SJCRH30 (cell line): ENCODE measurements around the gene ATP7A. TPM values are rescaled to one million over a fixed set of nuclear protein-coding genes. Genes with fewer than 3 reads are reported as not detected.
"Not testable (repeated sequence)": the region's sequence is repeated elsewhere in the genome, so short reads cannot be mapped to it uniquely, and the experiment has no call there.

Experiments used
- DNase-seq, 2 experiments: peaks; one replicate each; pipeline ENCODE4 v3.0.0-alpha.2; 2015 to 2020
- H3K27ac ChIP-seq: fragments of 250-450 bp; sonication (Bioruptor Pico); 2 replicates; pipeline ENCODE4 v1.5.1; 2020; ENCODE audit warnings: mild to moderate bottlenecking, moderate library complexity
- H3K27me3 ChIP-seq: fragments of 250-450 bp; sonication (Bioruptor Pico); 2 replicates; pipeline ENCODE4 v1.5.1; 2020; ENCODE audit warnings: mild to moderate bottlenecking, moderate library complexity
- H3K36me3 ChIP-seq: fragments of 250-450 bp; sonication (Bioruptor Pico); 2 replicates; pipeline ENCODE4 v1.5.1; 2020; ENCODE audit warnings: mild to moderate bottlenecking, moderate library complexity
- H3K4me1 ChIP-seq: fragments of 250-450 bp; sonication (Bioruptor Pico); 2 replicates; pipeline ENCODE4 v1.5.1; 2020; ENCODE audit warnings: mild to moderate bottlenecking, moderate library complexity
- H3K4me3 ChIP-seq: fragments of 250-450 bp; sonication (Bioruptor Pico); 2 replicates; pipeline ENCODE4 v1.5.1; 2020; ENCODE audit warnings: mild to moderate bottlenecking, moderate library complexity
- H3K9me3 ChIP-seq: fragments of 250-450 bp; sonication (Bioruptor Pico); replicated peaks from 2 replicates; pipeline ENCODE4 v1.5.1; 2020; ENCODE audit warnings: mild to moderate bottlenecking, moderate library complexity
- total RNA-seq: library from RNA; depleted of rRNA; stranded (reverse); fragments of >200 nt; shearing (Covaris generic); gene quantifications from 2 replicates; pipeline ENCODE4 v1.2.3, GENCODE V29; 2014

ATP7A gene
- total RNA-seq, 1 experiment from 2014 or later = 10.5 TPM

DNA sequence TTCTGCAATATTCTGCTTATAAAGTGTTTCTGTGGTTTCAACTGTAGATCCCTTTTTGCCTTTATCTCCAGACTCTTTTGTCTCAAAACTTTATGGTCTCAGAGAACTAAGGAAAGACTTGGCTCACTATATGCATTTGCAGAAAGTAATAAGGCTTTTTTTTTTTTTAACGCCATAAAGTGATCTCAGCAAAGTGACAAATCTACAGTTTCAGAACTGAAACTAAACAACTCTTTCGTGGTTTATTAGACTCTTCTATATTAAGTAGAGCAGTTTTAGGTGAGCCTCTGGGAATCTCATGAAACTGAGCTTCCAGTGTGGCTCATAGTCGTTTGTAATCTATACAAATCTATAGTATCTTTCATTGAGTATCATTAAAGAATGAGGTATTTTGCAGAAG lies 15.3 kb downstream of the ATP7A start:
- Histone ChIP-seq H3K36me3 (no peaks in the 10 kb centered on the region), H3K27ac (no peak overlapping the region), H3K4me3 (no peak overlapping the region), H3K9me3 (no peaks in the 10 kb centered on the region), H3K27me3 (no peaks in the 10 kb centered on the region), H3K4me1 (no peaks in the 10 kb centered on the region)
- no peak for DNase-seq

- no peak for DNase-seq
- no peaks in the 10 kb centered on the region for H3K36me3 ChIP-seq
- H3K4me3 ChIP-seq = no peak overlapping the region
- no peaks in the 10 kb centered on the region for H3K4me1 ChIP-seq
- H3K27me3 ChIP-seq = no peaks in the 10 kb centered on the region
- no peaks in the 10 kb centered on the region for H3K9me3 ChIP-seq
- no peak overlapping the region for H3K27ac ChIP-seq
Observed at GRCh38 chrX:77930581-77930980, 20.1 kb downstream of the ATP7A start.

GRCh38 chrX:77935886-77936285 lies 25.4 kb downstream of the ATP7A start:
- no peaks in the 10 kb centered on the region for H3K4me1 ChIP-seq
- H3K9me3 ChIP-seq = no peaks in the 10 kb centered on the region
- H3K27ac ChIP-seq = no peak overlapping the region
- no peak overlapping the region for H3K4me3 ChIP-seq
- no peaks in the 10 kb centered on the region for H3K36me3 ChIP-seq
- H3K27me3 ChIP-seq = no peaks in the 10 kb centered on the region
- DNase-seq = no peak

- Histone ChIP-seq H3K4me3 (no peak overlapping the region), H3K36me3 (no peaks in the 10 kb centered on the region), H3K4me1 (no peaks in the 10 kb centered on the region), H3K9me3 (no peaks in the 10 kb centered on the region), H3K27ac (no peak overlapping the region), H3K27me3 (no peaks in the 10 kb centered on the region)
- DNase-seq = no peak
Observed at GRCh38 chrX:77936299-77936698, 25.8 kb downstream of the ATP7A start.

DNA sequence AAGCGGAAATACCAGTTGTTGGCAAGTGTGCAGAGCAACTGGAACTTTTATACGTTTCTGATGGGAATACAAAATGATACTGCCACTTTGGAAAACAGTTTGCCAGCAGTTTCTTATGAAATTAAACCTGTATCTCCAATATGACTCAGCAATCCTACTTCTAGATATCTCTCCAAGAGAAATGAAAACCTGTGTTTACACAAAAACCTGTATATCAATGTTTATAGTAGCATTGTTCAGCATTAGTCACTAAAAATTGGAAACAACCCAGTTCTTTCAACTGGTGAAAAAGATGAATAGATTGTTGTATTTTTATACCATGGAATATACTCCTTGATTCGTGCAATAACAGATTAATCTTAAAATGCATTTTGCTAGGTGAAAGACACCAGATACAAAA lies 26.8 kb downstream of the ATP7A start:
- no peaks in the 10 kb centered on the region for H3K27me3 ChIP-seq
- DNase-seq = no peak
- no peak overlapping the region for H3K27ac ChIP-seq
- H3K36me3 ChIP-seq = no peaks in the 10 kb centered on the region
- H3K9me3 ChIP-seq = no peaks in the 10 kb centered on the region
- no peaks in the 10 kb centered on the region for H3K4me1 ChIP-seq
- H3K4me3 ChIP-seq = no peak overlapping the region

- H3K36me3 ChIP-seq = no peaks in the 10 kb centered on the region
- H3K9me3 ChIP-seq = no peaks in the 10 kb centered on the region
- no peak overlapping the region for H3K27ac ChIP-seq
- no peaks in the 10 kb centered on the region for H3K27me3 ChIP-seq
- no peaks in the 10 kb centered on the region for H3K4me1 ChIP-seq
- no peak overlapping the region for H3K4me3 ChIP-seq
- no peak for DNase-seq
Observed at GRCh38 chrX:77938083-77938680, 27.7 kb downstream of the ATP7A start.

GRCh38 chrX:77945031-77945430 lies 34.5 kb downstream of the ATP7A start:
- not testable (repeated sequence) for H3K27me3 ChIP-seq, DNase-seq, H3K4me1 ChIP-seq, H3K27ac ChIP-seq, H3K36me3 ChIP-seq, H3K9me3 ChIP-seq, H3K4me3 ChIP-seq

DNA sequence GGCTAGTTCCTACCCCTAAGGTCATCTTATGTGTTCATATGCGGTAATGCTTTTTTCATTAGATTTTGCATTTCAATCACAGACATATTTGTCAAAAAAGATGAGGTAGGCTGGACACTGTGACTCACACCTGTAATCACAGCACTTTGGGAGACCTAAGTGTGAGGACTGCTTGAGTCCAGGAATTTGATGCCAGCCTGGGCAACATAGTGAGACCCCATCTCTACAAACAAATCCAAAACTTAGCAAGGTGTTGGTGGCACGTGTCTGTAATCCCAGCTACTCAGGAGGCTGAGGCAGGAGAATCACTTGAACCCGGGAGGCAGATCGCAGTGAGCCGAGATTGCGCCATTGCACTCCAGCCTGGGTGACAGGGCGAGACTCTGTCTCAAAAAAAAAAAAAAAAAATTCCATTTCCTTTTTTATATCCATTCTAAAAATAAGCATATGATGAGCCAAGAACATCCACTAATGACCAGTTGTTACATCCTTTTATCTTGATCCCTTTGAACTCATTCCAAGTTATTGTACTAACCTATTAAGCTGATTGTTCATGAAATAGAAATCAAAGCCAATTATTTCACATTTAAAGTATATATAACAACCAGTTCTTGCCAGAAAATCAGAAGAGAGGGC lies 35.5 kb downstream of the ATP7A start:
- Histone ChIP-seq H3K4me3 (no peak overlapping the region), H3K36me3 (no peaks in the 10 kb centered on the region), H3K27ac (no peak overlapping the region), H3K9me3 (no peaks in the 10 kb centered on the region), H3K4me1 (no peaks in the 10 kb centered on the region), H3K27me3 (no peaks in the 10 kb centered on the region)
- DNase-seq = no peak

DNA sequence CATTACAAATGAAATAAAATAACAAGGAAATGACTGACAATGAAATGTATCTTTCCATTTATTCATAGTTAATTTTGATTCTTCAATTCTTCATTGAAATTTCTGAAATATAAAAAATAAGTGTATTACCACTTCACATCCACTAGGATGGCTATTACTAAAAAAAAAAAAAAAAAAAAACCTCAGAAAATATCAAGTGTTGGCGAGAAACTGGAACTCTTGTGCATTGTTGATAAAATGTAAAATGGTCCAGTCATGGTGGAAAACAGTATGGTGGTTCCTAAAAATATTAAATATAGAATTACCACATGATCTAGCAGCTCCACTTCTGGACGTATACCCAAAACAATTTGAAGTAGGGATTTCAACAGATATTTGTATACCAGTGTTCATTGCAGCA lies 36.1 kb downstream of the ATP7A start:
- H3K27ac ChIP-seq = no peak overlapping the region
- H3K27me3 ChIP-seq = no peaks in the 10 kb centered on the region
- no peaks in the 10 kb centered on the region for H3K9me3 ChIP-seq
- DNase-seq = no peak
- no peaks in the 10 kb centered on the region for H3K36me3 ChIP-seq
- no peak overlapping the region for H3K4me3 ChIP-seq
- no peaks in the 10 kb centered on the region for H3K4me1 ChIP-seq

- DNase-seq = no peak
- Histone ChIP-seq H3K27me3 (no peaks in the 10 kb centered on the region), H3K4me3 (no peak overlapping the region), H3K4me1 (no peaks in the 10 kb centered on the region), H3K36me3 (no peaks in the 10 kb centered on the region), H3K27ac (no peak overlapping the region), H3K9me3 (no peaks in the 10 kb centered on the region)
Observed at GRCh38 chrX:77949840-77950239, 39.3 kb downstream of the ATP7A start.

DNA sequence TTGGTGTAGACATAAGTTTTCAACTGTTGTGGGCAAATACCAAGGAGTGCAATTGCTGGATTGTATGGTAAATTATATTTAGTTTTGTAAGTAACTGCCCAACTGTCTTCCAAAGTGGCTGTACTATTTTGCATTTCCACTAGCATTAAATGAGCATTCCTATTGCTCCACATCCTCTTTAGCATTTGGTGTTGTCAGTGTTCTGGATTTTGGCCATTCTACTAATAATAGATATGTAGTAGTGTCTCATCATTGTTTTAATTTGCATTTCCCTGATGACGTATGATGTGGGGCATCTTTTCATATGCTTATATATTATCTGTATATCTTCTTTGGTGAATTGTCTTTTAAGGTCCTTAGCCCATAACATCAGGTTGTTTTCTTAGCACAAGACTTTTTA lies 41.7 kb downstream of the ATP7A start:
- no peak for DNase-seq
- Histone ChIP-seq H3K4me1 (no peaks in the 10 kb centered on the region), H3K9me3 (no peaks in the 10 kb centered on the region), H3K27ac (no peak overlapping the region), H3K4me3 (no peak overlapping the region), H3K36me3 (no peaks in the 10 kb centered on the region), H3K27me3 (no peaks in the 10 kb centered on the region)

- DNase-seq = no peak
- H3K9me3 ChIP-seq = no peaks in the 10 kb centered on the region
- H3K4me3 ChIP-seq = no peak overlapping the region
- no peaks in the 10 kb centered on the region for H3K36me3 ChIP-seq
- H3K27me3 ChIP-seq = no peaks in the 10 kb centered on the region
- no peaks in the 10 kb centered on the region for H3K4me1 ChIP-seq
- H3K27ac ChIP-seq = no peak overlapping the region
Observed at GRCh38 chrX:77953302-77953701, 42.8 kb downstream of the ATP7A start.

GRCh38 chrX:77953708-77954107 lies 43.2 kb downstream of the ATP7A start:
- Histone ChIP-seq H3K36me3 (no peaks in the 10 kb centered on the region), H3K27me3 (no peaks in the 10 kb centered on the region), H3K4me3 (no peak overlapping the region), H3K4me1 (no peaks in the 10 kb centered on the region), H3K9me3 (no peaks in the 10 kb centered on the region), H3K27ac (no peak overlapping the region)
- no peak for DNase-seq

DNA sequence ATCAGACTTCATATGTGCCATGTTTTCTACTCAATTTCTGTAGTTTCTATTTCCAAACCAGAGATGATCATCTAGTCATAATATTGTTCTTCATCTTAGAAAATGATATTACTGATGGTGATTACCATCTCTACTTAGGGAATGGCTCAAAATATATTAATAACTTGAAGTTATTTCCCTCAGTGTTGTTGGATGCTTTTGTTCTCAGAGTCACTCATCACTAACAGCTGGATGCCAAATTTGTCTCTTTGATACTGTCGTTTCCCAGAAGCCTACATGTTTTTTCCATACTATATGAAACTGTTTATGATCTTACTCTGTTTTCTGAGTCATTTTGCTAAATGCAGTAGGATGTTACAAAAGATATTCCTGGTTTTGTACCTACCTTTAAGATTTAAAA lies 50.1 kb downstream of the ATP7A start:
- H3K27ac ChIP-seq = no peak overlapping the region
- H3K4me1 ChIP-seq = no peaks in the 10 kb centered on the region
- H3K27me3 ChIP-seq = no peaks in the 10 kb centered on the region
- DNase-seq = no peak
- H3K9me3 ChIP-seq = no peaks in the 10 kb centered on the region
- no peaks in the 10 kb centered on the region for H3K36me3 ChIP-seq
- H3K4me3 ChIP-seq = no peak overlapping the region

GRCh38 chrX:77961063-77961462 lies 50.6 kb downstream of the ATP7A start:
- H3K27ac ChIP-seq = no peak overlapping the region

More at GRCh38 chrX:77961063-77961462, 50.6 kb downstream of the ATP7A start:
- no peaks in the 10 kb centered on the region for H3K4me1 ChIP-seq
- DNase-seq = no peak
- no peaks in the 10 kb centered on the region for H3K9me3 ChIP-seq
- no peak overlapping the region for H3K4me3 ChIP-seq
- H3K36me3 ChIP-seq = no peaks in the 10 kb centered on the region
- no peaks in the 10 kb centered on the region for H3K27me3 ChIP-seq
